ENCODE data around the gene TNN. TPM values are rescaled to one million over a fixed set of nuclear protein-coding genes. Genes with fewer than 3 reads are reported as not detected.

Gene TNN
- total RNA-seq, 1 experiment from 2014 or later = 0.11 TPM

GRCh38 chr1:175116210-175116798, 48.7 kb downstream of the TNN start:
- TF ChIP-seq CTCF (conservative IDR thresholded peaks at IDR 0.05) = no peak
- no peak overlapping the region for H3K4me2 ChIP-seq (ENCODE audit: insufficient read depth, insufficient read length, low read length)
- Mint-ChIP-seq H3K27me3 (ENCODE audit: low read depth) (no peaks in the 10 kb centered on the region), H3K4me1 (no peaks in the 10 kb centered on the region), H3K36me3 (ENCODE audit: insufficient read depth in 1 of 3, low read depth in 3 of 3) (peaks cover 0 to 3% (median 2%) of the 10 kb centered on the region in 3 experiments; a peak in 3 of 7 replicates), H3K4me3 (no peak overlapping the region), H3K9me3 (peaks cover 14% of the 10 kb centered on the region in 2 experiments), H3K27ac (no peak overlapping the region)
- H3K4me1 ChIP-seq (ENCODE audit: insufficient read depth, low read length) = no peaks in the 10 kb centered on the region
- H3K27ac ChIP-seq (ENCODE audit: insufficient read length, low read depth, low read length) = no peak overlapping the region
- no peak overlapping the region for H2BK5ac ChIP-seq (ENCODE audit: insufficient read length, low read length)
- H4K91ac ChIP-seq (ENCODE audit: insufficient read length, low read depth, low read length) = no peak overlapping the region
- H3K14ac ChIP-seq (ENCODE audit: insufficient read depth, low read length) = no peak overlapping the region
- H4K5ac ChIP-seq (ENCODE audit: insufficient read length, low read depth, low read length) = no peak overlapping the region
- WGBS (ENCODE audit: extremely low coverage, insufficient read length, low lambda C conversion rate) = no CpG with 5 or more reads among the region's 1 CpG
- no peaks in the 10 kb centered on the region for H3K79me1 ChIP-seq (ENCODE audit: insufficient read depth, low read depth, low read length, poor library complexity, severe bottlenecking)
- no peak overlapping the region for H2BK120ac ChIP-seq (ENCODE audit: low read depth, low read length, poor library complexity, severe bottlenecking)
- no peaks in the 10 kb centered on the region for H3K27me3 ChIP-seq (ENCODE audit: insufficient read depth, low read length)
- no peak overlapping the region for H2BK20ac ChIP-seq (ENCODE audit: low read depth, low read length, poor library complexity, severe bottlenecking)
- H3K23me2 ChIP-seq (ENCODE audit: insufficient read length, low read depth, low read length, poor library complexity, severe bottlenecking) = no peaks in the 10 kb centered on the region
- no peak overlapping the region for H3K56ac ChIP-seq (ENCODE audit: insufficient read length, low read depth, low read length)
- H3K4ac ChIP-seq (ENCODE audit: low read depth, low read length) = no peak overlapping the region
- no peaks in the 10 kb centered on the region for H3K79me2 ChIP-seq (ENCODE audit: insufficient read depth, low read length)
- H3K23ac ChIP-seq (ENCODE audit: insufficient read length, low read depth, low read length) = no peak overlapping the region
- H3K18ac ChIP-seq (ENCODE audit: insufficient read length, low read depth, low read length) = no peak overlapping the region
- H4K20me1 ChIP-seq (ENCODE audit: control insufficient read depth, insufficient read depth, insufficient read length) = no peaks in the 10 kb centered on the region
- H3T11ph ChIP-seq (ENCODE audit: low read length) = no peak overlapping the region
- H2AFZ ChIP-seq (ENCODE audit: low read length) = no peak overlapping the region
- DNase-seq = no peak
- no peaks in the 10 kb centered on the region for H3K9me3 ChIP-seq (ENCODE audit: control insufficient read depth, low read depth, low read length)
- no peak overlapping the region for H4K8ac ChIP-seq (replicated peaks; ENCODE audit: insufficient read length, low read depth, low read length)
- no peak overlapping the region for H2AK5ac ChIP-seq (ENCODE audit: insufficient read length, low read length)
- no peak overlapping the region for H2BK12ac ChIP-seq (ENCODE audit: insufficient read length, low read depth, low read length)
- H2BK15ac ChIP-seq (ENCODE audit: low read depth, low read length) = no peak overlapping the region
- no peak overlapping the region for H3K9ac ChIP-seq (ENCODE audit: extremely low read depth, insufficient read length, low read length)
